Stimulated activated naive CD4-positive, alpha-beta T cell treated with Interleukin-2 at 50 U/mL for 16 hours (primary cell): ENCODE data around the gene NAGPA.
A peak's percentile ranks its signal among the peaks of the same experiment; 100 is the strongest.
"Not testable (repeated sequence)": the region's sequence is repeated elsewhere in the genome, so short reads cannot be mapped to it uniquely, and the experiment has no call there.

Source experiments
- DNase-seq: peaks from one replicate; lab custom pipeline; 2025; lab: John Stamatoyannopoulos, UW

NAGPA gene

GRCh38 chr16:5060073-5060641, 26.4 kb upstream of the NAGPA start:
- DNase-seq, result no peak

GRCh38 chr16:5059386-5060072, 25.8 kb upstream of the NAGPA start:
- DNase-seq, result no peak

- no peak for DNase-seq
Measured at GRCh38 chr16:5058476-5058875, 24.7 kb upstream of the NAGPA start.

- DNase-seq, result peak; percentile 16
Measured at GRCh38 chr16:5056352-5056751, 22.6 kb upstream of the NAGPA start.

GRCh38 chr16:5054876-5055865, 21.4 kb upstream of the NAGPA start:
- no peak for DNase-seq

- no peak for DNase-seq
Measured at GRCh38 chr16:5046914-5047313, 13.2 kb upstream of the NAGPA start.

- DNase-seq, result no peak
Measured at GRCh38 chr16:5045499-5046115, 11.9 kb upstream of the NAGPA start.

GRCh38 chr16:5044581-5044980, 10.8 kb upstream of the NAGPA start:
- not testable (repeated sequence) for DNase-seq

GRCh38 chr16:5044011-5044540, 10.3 kb upstream of the NAGPA start:
- DNase-seq, result no peak

GRCh38 chr16:5042574-5043171, 8.9 kb upstream of the NAGPA start:
- no peak for DNase-seq

- DNase-seq, result no peak
Measured at GRCh38 chr16:5041600-5042133, 7.9 kb upstream of the NAGPA start.

GRCh38 chr16:5040451-5040850, 6.7 kb upstream of the NAGPA start:
- no peak for DNase-seq

- DNase-seq, result no peak
Measured at GRCh38 chr16:5036228-5037156, 2.8 kb upstream of the NAGPA start.

- no peak for DNase-seq
Measured at GRCh38 chr16:5035909-5036227, 2.1 kb upstream of the NAGPA start.

GRCh38 chr16:5034167-5034523, 410 bp upstream of the NAGPA start:
- DNase-seq, result no peak

- no peak for DNase-seq
Measured at GRCh38 chr16:5032748-5033167, 977 bp downstream of the NAGPA start.

GRCh38 chr16:5031601-5032000, 2.1 kb downstream of the NAGPA start:
- DNase-seq, result no peak

- no peak for DNase-seq
Measured at GRCh38 chr16:5030251-5030870, 3.4 kb downstream of the NAGPA start.

GRCh38 chr16:5028950-5029475, 4.7 kb downstream of the NAGPA start:
- no peak for DNase-seq
